ENCODE data around the gene CADPS2. TPM values are rescaled to one million over a fixed set of nuclear protein-coding genes. Genes with fewer than 3 reads are reported as not detected.

CADPS2 gene
- total RNA-seq, 1 experiment from 2014 or later, result 12.2 TPM

DNA sequence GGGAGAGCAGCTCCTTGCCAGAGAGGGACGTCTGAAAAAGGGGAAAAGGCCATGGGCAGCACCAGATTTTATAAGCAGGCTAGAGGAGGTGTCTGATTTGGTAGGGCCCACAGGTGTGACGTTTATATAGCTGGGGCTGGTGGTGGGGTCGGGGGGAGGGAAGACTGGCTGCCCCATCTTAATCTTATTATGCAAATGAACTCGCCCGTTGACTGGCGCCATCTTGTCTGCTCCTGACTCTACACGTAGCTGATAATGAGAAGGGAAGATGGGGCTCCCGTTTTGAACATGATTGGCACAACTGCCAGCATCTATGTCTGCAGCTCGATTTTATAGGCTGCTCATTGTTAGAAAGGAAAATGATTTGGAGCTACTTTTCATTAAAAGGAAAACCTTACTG lies 28.6 kb upstream of the CADPS2 start (continued):
- TF ChIP-seq PRRX2 (CRISPR knock-in tag; IDR thresholded peaks at IDR 0.05) (no peak), CREB1 (CRISPR knock-in tag; IDR thresholded peaks at IDR 0.05) (no peak), EMX1 (CRISPR knock-in tag; IDR thresholded peaks at IDR 0.05) (no peak), SOX15 (CRISPR knock-in tag; IDR thresholded peaks at IDR 0.05) (no peak), ESRRA (CRISPR knock-in tag; IDR thresholded peaks at IDR 0.05; ENCODE audit: borderline replicate concordance) (no peak), SMAD3 (CRISPR knock-in tag; IDR thresholded peaks at IDR 0.05; ENCODE audit: borderline replicate concordance) (no peak), SP1 (CRISPR knock-in tag; conservative IDR thresholded peaks at IDR 0.05) (no peak), MYBL2 (CRISPR knock-in tag; IDR thresholded peaks at IDR 0.05) (no peak), GRHL2 (CRISPR knock-in tag; IDR thresholded peaks at IDR 0.05; ENCODE audit: insufficient replicate concordance, severe bottlenecking) (no peak)
- TF ChIP-seq, protein P1, sequence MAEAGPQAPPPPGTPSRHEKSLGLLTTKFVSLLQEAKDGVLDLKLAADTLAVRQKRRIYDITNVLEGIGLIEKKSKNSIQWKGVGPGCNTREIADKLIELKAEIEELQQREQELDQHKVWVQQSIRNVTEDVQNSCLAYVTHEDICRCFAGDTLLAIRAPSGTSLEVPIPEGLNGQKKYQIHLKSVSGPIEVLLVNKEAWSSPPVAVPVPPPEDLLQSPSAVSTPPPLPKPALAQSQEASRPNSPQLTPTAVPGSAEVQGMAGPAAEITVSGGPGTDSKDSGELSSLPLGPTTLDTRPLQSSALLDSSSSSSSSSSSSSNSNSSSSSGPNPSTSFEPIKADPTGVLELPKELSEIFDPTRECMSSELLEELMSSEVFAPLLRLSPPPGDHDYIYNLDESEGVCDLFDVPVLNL (CRISPR knock-in tag; IDR thresholded peaks at IDR 0.05; ENCODE audit: borderline replicate concordance, low read depth), result no peak
- TF ChIP-seq, protein P2, sequence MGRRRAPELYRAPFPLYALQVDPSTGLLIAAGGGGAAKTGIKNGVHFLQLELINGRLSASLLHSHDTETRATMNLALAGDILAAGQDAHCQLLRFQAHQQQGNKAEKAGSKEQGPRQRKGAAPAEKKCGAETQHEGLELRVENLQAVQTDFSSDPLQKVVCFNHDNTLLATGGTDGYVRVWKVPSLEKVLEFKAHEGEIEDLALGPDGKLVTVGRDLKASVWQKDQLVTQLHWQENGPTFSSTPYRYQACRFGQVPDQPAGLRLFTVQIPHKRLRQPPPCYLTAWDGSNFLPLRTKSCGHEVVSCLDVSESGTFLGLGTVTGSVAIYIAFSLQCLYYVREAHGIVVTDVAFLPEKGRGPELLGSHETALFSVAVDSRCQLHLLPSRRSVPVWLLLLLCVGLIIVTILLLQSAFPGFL (CRISPR knock-in tag; IDR thresholded peaks at IDR 0.05; ENCODE audit: borderline replicate concordance), result no peak
- TF ChIP-seq, protein P3, sequence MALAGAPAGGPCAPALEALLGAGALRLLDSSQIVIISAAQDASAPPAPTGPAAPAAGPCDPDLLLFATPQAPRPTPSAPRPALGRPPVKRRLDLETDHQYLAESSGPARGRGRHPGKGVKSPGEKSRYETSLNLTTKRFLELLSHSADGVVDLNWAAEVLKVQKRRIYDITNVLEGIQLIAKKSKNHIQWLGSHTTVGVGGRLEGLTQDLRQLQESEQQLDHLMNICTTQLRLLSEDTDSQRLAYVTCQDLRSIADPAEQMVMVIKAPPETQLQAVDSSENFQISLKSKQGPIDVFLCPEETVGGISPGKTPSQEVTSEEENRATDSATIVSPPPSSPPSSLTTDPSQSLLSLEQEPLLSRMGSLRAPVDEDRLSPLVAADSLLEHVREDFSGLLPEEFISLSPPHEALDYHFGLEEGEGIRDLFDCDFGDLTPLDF (CRISPR knock-in tag; IDR thresholded peaks at IDR 0.05), result no peak
- TF ChIP-seq, protein P4, sequence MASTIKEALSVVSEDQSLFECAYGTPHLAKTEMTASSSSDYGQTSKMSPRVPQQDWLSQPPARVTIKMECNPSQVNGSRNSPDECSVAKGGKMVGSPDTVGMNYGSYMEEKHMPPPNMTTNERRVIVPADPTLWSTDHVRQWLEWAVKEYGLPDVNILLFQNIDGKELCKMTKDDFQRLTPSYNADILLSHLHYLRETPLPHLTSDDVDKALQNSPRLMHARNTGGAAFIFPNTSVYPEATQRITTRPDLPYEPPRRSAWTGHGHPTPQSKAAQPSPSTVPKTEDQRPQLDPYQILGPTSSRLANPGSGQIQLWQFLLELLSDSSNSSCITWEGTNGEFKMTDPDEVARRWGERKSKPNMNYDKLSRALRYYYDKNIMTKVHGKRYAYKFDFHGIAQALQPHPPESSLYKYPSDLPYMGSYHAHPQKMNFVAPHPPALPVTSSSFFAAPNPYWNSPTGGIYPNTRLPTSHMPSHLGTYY (CRISPR knock-in tag; IDR thresholded peaks at IDR 0.05), result no peak
- TF ChIP-seq, protein P5, sequence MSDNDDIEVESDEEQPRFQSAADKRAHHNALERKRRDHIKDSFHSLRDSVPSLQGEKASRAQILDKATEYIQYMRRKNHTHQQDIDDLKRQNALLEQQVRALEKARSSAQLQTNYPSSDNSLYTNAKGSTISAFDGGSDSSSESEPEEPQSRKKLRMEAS (CRISPR knock-in tag; IDR thresholded peaks at IDR 0.05), result no peak

DNA sequence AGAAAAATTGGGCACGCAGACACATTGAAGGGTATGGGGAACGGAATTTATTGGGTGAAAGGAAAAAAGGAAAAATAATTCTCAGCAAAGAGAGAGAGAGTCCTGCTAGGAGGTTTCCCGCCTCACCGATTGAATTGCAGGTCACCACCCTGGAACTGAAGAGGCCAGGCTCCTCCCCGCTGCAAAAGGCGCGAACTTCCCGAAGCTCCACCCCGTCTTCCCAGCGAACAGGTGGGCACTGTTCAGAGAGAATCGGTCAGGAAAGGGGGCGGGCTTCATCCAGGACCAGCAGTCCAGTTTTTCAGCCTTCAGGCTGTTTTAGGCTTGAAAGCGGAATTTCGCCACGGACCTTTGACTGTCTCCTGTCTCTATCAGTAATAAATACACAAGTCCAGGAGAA lies 27.3 kb upstream of the CADPS2 start:
- peak; percentile 99 for ATAC-seq
- H3K27ac Mint-ChIP-seq, result no peak overlapping the region
- ChIA-PET POLR2A (interaction anchor here (1.3 kb wide), 1 partner anchor 27 kb away, joined by 4 read pairs; no protein-coding TSS in a partner anchor), CTCF (interaction anchor here (0.7 to 1.1 kb wide), 2 partner anchors 12 to 26 kb away, joined by 3 read pairs; no protein-coding TSS in a partner anchor)
- peak; percentile 56 for DNase-seq (ENCODE audit: low spot score)
- 0 out of 2 replicates have a peak, but pooled peaks cover 4% of the 10 kb centered on the region for H3K36me3 Mint-ChIP-seq
- H3K4me1 Mint-ChIP-seq, result peaks cover 22% of the 10 kb centered on the region
- peaks cover 13% of the 10 kb centered on the region for H3K9me3 Mint-ChIP-seq
- TF ChIP-seq TEAD1 (CRISPR knock-in tag; IDR thresholded peaks at IDR 0.05) (no peak), HMGA2 (CRISPR knock-in tag; IDR thresholded peaks at IDR 0.05) (no peak), SOX15 (CRISPR knock-in tag; IDR thresholded peaks at IDR 0.05) (no peak), ETV6 (CRISPR knock-in tag; IDR thresholded peaks at IDR 0.05) (no peak), JAZF1 (CRISPR knock-in tag; IDR thresholded peaks at IDR 0.05) (no peak), JUN (CRISPR knock-in tag; IDR thresholded peaks at IDR 0.05) (no peak), ELF4 (CRISPR knock-in tag; IDR thresholded peaks at IDR 0.05; ENCODE audit: low read depth) (no peak), MXD4 (CRISPR knock-in tag; IDR thresholded peaks at IDR 0.05; ENCODE audit: borderline replicate concordance) (no peak), NR1H2 (CRISPR knock-in tag; IDR thresholded peaks at IDR 0.05) (no peak), NR2C2 (CRISPR knock-in tag; IDR thresholded peaks at IDR 0.05) (no peak), FOXJ3 (CRISPR knock-in tag; IDR thresholded peaks at IDR 0.05; ENCODE audit: borderline replicate concordance) (no peak), SMAD3 (CRISPR knock-in tag; IDR thresholded peaks at IDR 0.05; ENCODE audit: borderline replicate concordance) (no peak)
- TF ChIP-seq, protein P6, sequence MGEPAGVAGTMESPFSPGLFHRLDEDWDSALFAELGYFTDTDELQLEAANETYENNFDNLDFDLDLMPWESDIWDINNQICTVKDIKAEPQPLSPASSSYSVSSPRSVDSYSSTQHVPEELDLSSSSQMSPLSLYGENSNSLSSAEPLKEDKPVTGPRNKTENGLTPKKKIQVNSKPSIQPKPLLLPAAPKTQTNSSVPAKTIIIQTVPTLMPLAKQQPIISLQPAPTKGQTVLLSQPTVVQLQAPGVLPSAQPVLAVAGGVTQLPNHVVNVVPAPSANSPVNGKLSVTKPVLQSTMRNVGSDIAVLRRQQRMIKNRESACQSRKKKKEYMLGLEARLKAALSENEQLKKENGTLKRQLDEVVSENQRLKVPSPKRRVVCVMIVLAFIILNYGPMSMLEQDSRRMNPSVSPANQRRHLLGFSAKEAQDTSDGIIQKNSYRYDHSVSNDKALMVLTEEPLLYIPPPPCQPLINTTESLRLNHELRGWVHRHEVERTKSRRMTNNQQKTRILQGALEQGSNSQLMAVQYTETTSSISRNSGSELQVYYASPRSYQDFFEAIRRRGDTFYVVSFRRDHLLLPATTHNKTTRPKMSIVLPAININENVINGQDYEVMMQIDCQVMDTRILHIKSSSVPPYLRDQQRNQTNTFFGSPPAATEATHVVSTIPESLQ (CRISPR knock-in tag; IDR thresholded peaks at IDR 0.05), result no peak
- TF ChIP-seq, protein P7, sequence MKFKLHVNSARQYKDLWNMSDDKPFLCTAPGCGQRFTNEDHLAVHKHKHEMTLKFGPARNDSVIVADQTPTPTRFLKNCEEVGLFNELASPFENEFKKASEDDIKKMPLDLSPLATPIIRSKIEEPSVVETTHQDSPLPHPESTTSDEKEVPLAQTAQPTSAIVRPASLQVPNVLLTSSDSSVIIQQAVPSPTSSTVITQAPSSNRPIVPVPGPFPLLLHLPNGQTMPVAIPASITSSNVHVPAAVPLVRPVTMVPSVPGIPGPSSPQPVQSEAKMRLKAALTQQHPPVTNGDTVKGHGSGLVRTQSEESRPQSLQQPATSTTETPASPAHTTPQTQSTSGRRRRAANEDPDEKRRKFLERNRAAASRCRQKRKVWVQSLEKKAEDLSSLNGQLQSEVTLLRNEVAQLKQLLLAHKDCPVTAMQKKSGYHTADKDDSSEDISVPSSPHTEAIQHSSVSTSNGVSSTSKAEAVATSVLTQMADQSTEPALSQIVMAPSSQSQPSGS (CRISPR knock-in tag; IDR thresholded peaks at IDR 0.05; ENCODE audit: borderline replicate concordance, low read depth), result no peak
- TF ChIP-seq, protein P8, sequence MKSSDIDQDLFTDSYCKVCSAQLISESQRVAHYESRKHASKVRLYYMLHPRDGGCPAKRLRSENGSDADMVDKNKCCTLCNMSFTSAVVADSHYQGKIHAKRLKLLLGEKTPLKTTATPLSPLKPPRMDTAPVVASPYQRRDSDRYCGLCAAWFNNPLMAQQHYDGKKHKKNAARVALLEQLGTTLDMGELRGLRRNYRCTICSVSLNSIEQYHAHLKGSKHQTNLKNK (CRISPR knock-in tag; IDR thresholded peaks at IDR 0.05), result no peak
- TF ChIP-seq, protein P9, sequence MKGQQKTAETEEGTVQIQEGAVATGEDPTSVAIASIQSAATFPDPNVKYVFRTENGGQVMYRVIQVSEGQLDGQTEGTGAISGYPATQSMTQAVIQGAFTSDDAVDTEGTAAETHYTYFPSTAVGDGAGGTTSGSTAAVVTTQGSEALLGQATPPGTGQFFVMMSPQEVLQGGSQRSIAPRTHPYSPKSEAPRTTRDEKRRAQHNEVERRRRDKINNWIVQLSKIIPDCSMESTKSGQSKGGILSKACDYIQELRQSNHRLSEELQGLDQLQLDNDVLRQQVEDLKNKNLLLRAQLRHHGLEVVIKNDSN (CRISPR knock-in tag; IDR thresholded peaks at IDR 0.05), result no peak
- no peaks in the 10 kb centered on the region for H3K27me3 Mint-ChIP-seq (ENCODE audit: low read depth)
- H3K4me3 Mint-ChIP-seq, result no peak overlapping the region

Measured in WTC11 (cell line).